SK-N-MC (cell line): Measurements from ENCODE around the gene MVK.
A peak's percentile ranks its signal among the peaks of the same experiment; 100 is the strongest.

Source experiments
- DNase-seq: peaks from one replicate; pipeline ENCODE4 v3.0.0-alpha.2; 2011; ENCODE audit warnings: low read depth, low spot score
- H3K27ac ChIP-seq: fragments of 200-600 bp; sonication (generic); 2 replicates; pipeline ENCODE4 v1.5.1; 2016; ENCODE audit warnings: mixed run types
- H3K36me3 ChIP-seq: fragments of 200-600 bp; sonication (generic); 2 replicates; pipeline ENCODE4 v1.6.1; 2017; ENCODE audit warnings: antibody characterized with exemption, low read length, mixed read lengths; ENCODE audit not compliant: insufficient read depth
- H3K4me3 ChIP-seq: fragments of 200-600 bp; sonication (generic); 2 replicates; pipeline ENCODE4 v1.5.1; 2016
- H3K9ac ChIP-seq: fragments of 200-600 bp; sonication (generic); 2 replicates; pipeline ENCODE4 v1.8.0; 2017; ENCODE audit warnings: mixed run types, mixed read lengths; ENCODE audit not compliant: insufficient read length
- H3K9me3 ChIP-seq: fragments of 200-600 bp; sonication (generic); 2 replicates; pipeline ENCODE4 v1.6.1; 2017; ENCODE audit warnings: low read depth, mild to moderate bottlenecking, antibody characterized with exemption, low read length, moderate library complexity, mixed read lengths
- EZH2 ChIP-seq: fragments of 200-600 bp; sonication (generic); IDR thresholded peaks from one replicate; pipeline ENCODE4 v1.6.1; 2017; ENCODE audit warnings: antibody characterized with exemption
- FOXP2 ChIP-seq: optimal IDR thresholded peaks from 2 replicates; pipeline ENCODE3; 2011; ENCODE audit warnings: mild to moderate bottlenecking, moderate library complexity; ENCODE audit not compliant: insufficient read depth; ENCODE audit errors: extremely low read length, control extremely low read depth
- POLR2AphosphoS5 ChIP-seq: IDR thresholded peaks from 2 replicates; pipeline ENCODE4 v1.6.1; 2012; ENCODE audit warnings: mild to moderate bottlenecking, low read depth, low read length, borderline replicate concordance

Gene MVK

GRCh38 chr12:109567296-109567695 is 6.3 kb upstream of the MVK start:
- Histone ChIP-seq H3K9me3 (no peaks in the 10 kb centered on the region), H3K4me3 (no peak overlapping the region), H3K9ac (no peak overlapping the region), H3K36me3 (peaks cover 56% of the 10 kb centered on the region), H3K27ac (no peak overlapping the region)
- TF ChIP-seq EZH2 (no peak), FOXP2 (no peak), POLR2AphosphoS5 (no peak)
- no peak for DNase-seq

- Histone ChIP-seq H3K4me3 (no peak overlapping the region), H3K9me3 (no peaks in the 10 kb centered on the region), H3K9ac (no peak overlapping the region), H3K36me3 (peaks cover 50% of the 10 kb centered on the region), H3K27ac (no peak overlapping the region)
- DNase-seq = no peak
- TF ChIP-seq EZH2 = no peak
These were observed 5.6 kb upstream of the MVK start for GRCh38 chr12:109567967-109568366.

- no peak for DNase-seq
- H3K36me3 ChIP-seq = peaks cover 45% of the 10 kb centered on the region
These were observed 5.1 kb upstream of the MVK start for GRCh38 chr12:109568486-109568885.

GRCh38 chr12:109571773-109572505 is 1.7 kb upstream of the MVK start:
- no peak for DNase-seq
- Histone ChIP-seq H3K9me3 (no peaks in the 10 kb centered on the region), H3K36me3 (peaks cover 46% of the 10 kb centered on the region), H3K27ac (no peak overlapping the region), H3K4me3 (peak overlapping the region; percentile 88), H3K9ac (no peak overlapping the region)
- TF ChIP-seq EZH2 = no peak
- no peak for TF ChIP-seq FOXP2
- no peak for TF ChIP-seq POLR2AphosphoS5

More at GRCh38 chr12:109568486-109568885, 5.1 kb upstream of the MVK start:
- Histone ChIP-seq H3K9me3 (no peaks in the 10 kb centered on the region), H3K4me3 (no peak overlapping the region), H3K9ac (no peak overlapping the region), H3K27ac (no peak overlapping the region)
- no peak for TF ChIP-seq POLR2AphosphoS5

- DNase-seq = no peak
- TF ChIP-seq FOXP2 (no peak), POLR2AphosphoS5 (no peak), EZH2 (no peak)
- Histone ChIP-seq H3K27ac (peak overlapping the region; percentile 91), H3K9ac (peak overlapping the region; percentile 87), H3K9me3 (no peaks in the 10 kb centered on the region), H3K36me3 (peaks cover 51% of the 10 kb centered on the region), H3K4me3 (peak overlapping the region; percentile 88)
These were observed 1.1 kb upstream of the MVK start for GRCh38 chr12:109572506-109572845.

- Histone ChIP-seq H3K9me3 (no peaks in the 10 kb centered on the region), H3K9ac (peak overlapping the region; percentile 86), H3K4me3 (peak overlapping the region; percentile 88), H3K27ac (no peak overlapping the region), H3K36me3 (peaks cover 56% of the 10 kb centered on the region)
- TF ChIP-seq FOXP2 (no peak), POLR2AphosphoS5 (no peak), EZH2 (no peak)
- DNase-seq = no peak
These were observed 285 bp downstream of the MVK start for GRCh38 chr12:109573914-109574244.

GRCh38 chr12:109575683-109576082 is 2.1 kb downstream of the MVK start:
- TF ChIP-seq POLR2AphosphoS5 = no peak
- no peak for TF ChIP-seq FOXP2
- no peak overlapping the region for H3K9ac ChIP-seq
- no peak overlapping the region for H3K27ac ChIP-seq

GRCh38 chr12:109577311-109577710 is 3.7 kb downstream of the MVK start:
- Histone ChIP-seq H3K36me3 (peaks cover 66% of the 10 kb centered on the region), H3K9me3 (no peaks in the 10 kb centered on the region), H3K27ac (no peak overlapping the region), H3K4me3 (no peak overlapping the region), H3K9ac (no peak overlapping the region)
- DNase-seq = no peak
- TF ChIP-seq EZH2 (no peak), FOXP2 (no peak)

More at GRCh38 chr12:109575683-109576082, 2.1 kb downstream of the MVK start:
- no peak overlapping the region for H3K4me3 ChIP-seq
- H3K36me3 ChIP-seq = peaks cover 57% of the 10 kb centered on the region
- no peaks in the 10 kb centered on the region for H3K9me3 ChIP-seq
- no peak for DNase-seq

GRCh38 chr12:109578330-109578927 is 4.8 kb downstream of the MVK start:
- Histone ChIP-seq H3K4me3 (no peak overlapping the region), H3K9me3 (no peaks in the 10 kb centered on the region), H3K9ac (no peak overlapping the region), H3K36me3 (peaks cover 66% of the 10 kb centered on the region), H3K27ac (no peak overlapping the region)
- TF ChIP-seq FOXP2 = no peak
- DNase-seq = no peak
